Hematopoietic multipotent progenitor cell treated with erythropoietin and hydrocortisone succinate and interleukin-3 and kit ligand, for 4 days (in vitro differentiated cells): ENCODE data around the gene CHI3L1.

Experiments used
- DNase-seq: peaks from one replicate; pipeline ENCODE4 v3.0.0-alpha.2; 2015

The CHI3L1 gene

DNA sequence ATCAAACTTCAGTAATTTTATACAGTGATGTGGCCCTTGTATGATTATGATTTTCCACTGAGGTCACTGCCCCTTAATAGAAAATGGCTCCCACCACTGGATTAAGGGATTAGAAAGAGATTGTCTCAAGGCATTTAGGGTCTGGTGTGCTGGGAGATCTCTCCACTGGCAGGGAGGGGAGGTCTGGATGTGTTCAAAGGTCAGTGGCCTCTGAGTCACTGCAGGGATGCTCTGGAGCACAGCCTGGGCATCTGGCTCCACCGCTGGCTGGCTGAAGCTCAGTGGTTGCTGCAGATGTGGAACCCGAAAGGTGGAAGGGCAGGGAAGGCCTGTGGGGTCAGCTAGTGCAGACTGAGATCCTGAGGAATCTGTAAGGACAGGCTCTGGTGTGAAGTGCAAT is 18.3 kb upstream of the CHI3L1 start:
- no peak for DNase-seq

DNA sequence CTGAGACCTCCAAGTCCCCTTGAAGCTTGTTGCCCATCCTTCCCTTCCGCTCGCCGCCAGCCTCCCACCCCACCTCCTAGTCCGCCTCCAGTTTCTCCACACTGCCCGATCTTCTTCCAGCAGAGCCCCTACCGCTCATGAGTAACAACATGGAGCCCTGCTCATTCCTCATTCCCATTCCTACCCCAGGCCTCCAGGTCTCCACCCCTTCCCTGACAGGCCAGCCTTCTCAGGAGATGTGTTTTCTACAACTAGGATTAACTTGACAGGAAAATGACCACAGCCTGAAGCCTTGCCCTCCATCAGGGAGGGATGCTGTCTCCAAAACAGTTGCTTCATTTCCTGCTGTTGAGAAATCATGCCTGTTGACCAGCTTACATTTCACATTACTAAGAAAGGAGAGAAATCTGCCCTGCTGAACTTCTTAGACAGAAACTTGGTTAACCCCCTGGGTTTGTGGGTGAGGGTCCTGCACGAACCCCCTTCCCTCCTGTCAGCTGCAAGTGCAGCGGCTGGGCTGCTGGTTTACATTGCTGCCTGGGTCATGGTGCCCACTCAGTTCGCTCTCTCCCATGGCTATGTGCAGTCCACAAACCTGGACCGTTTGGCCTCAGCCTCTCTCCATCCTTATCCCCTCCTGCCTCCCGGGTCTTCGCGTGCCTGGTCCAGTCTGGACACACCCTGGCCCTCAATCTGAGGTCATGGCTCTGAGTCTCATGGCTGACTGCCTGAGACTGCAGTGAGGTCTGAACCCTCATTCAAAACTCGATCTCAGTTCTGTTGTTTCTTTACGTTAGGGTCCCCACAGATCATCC is 16.1 kb upstream of the CHI3L1 start:
- DNase-seq, result peak; percentile 56

DNA sequence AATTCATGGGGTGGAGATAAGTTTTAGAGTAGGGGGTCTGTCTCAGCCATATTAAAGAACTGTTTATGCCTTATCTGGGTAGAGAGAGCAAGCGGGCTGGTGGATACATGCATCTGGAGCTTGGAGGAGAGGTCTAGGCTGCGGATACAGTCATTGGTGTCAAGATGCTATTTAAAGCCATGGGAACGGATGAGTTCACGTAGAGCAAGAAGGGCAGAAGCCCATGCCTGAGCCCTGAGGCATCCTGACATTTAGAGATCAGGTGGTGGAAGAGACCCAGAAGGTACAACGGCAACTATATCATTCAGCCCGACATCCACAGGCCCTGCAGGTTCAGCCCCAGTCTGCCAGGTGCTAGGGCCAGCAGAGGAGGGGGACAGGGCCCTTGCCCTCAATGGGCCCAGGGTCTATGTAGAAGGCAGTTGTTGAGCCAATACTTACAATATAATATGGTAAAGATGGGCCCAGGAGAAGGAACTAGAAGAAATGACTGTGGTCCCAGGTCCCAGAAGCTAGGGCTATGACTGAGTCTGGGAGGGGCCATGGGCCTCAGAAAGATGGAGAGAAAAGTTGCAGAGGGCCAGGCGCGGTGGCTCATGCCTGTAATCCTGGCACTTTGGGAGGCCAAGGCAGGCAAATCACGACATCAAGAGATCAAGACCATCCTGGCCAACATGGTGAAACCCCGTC is 15.2 kb upstream of the CHI3L1 start:
- DNase-seq, result no peak

DNA sequence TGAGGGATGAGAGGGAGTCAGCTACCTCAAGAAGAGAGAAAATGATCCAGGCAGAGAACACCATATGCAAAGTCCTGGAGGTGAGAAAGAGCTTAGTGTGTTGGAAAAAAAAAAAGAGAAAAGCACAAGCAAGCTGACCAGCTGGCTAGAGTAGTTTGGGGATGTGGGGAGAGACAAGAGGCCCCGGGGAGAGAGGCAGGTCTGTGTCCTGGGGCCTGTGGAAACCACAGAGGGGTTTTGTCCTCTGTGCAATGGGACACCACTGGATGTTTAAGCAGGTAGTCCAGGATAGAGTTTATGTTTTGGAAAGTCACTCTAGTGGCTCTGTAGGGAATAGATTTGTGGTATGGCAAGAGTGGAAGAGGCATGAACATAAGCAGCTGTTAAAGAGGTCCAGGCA is 14.4 kb upstream of the CHI3L1 start:
- DNase-seq, result no peak

DNA sequence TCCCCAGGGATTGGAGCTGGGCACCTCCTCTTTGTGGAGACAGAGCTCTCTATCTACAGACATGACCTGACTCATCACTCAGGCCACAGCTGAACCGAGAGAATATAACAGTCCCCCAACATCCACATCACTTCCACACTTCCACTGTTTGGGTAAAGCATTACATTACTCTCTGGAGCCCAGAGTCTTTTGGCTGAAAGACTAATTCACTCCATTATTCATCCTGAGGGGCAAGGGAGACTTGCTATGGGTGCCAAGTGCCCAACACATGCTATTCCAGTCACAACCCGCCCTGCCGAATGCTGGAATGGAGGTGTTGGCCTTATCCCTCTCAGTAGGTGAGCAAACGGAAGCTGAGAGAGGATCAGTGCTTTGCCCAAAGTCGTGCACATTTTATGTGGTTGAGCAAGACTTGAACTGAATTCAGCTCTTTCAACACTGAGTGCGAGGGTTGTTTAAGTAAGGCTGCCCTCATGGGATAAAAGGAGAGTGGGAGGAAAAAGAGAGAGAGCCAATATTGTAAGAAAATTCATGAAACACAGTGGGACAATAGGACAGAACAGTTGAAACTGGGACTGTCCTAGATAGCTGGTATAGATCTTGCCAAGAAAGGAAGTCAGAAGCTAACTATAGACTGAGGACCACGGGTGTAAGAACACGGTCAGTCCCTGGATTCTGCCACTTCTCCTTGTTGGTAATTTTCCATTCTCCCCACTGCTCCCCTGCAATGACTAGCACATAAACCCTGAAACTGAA is 13.5 kb upstream of the CHI3L1 start:
- no peak for DNase-seq

DNA sequence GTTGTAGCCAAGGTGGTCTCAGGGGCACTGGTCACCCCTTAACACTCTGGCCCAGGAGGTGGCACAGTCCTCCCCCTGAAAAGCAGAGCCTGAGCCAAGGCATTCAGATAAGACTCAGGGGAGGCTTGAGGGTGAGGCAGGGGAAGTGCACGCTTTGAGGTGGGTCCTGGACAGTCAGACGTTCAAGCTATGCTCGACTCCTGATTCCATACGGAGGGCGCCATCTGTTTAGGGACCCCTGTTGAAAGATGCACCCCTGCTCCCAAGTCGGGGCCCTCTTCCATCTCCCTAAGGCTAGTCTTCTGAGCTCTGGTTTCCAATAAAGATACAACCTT is 12.9 kb upstream of the CHI3L1 start:
- no peak for DNase-seq

DNA sequence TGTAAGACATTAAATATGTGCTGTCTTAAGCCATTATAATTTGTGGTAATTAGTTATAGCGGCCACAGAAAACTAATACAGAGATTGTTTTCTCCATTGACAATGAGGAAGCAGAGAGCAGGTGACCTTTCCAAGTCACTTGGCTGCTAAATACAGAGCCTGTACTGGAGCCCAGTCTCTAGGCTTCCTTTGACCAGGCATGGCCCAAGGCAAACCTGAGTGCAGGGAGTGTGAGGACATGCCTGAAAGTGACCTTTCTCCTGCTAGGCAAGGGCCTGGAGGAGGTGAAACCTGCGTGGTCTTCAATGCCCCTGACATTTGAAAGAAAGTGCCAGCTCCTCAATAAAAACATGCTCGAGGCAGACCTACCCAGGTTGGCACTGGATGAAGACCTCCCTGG is 12.5 kb upstream of the CHI3L1 start:
- DNase-seq, result no peak

DNA sequence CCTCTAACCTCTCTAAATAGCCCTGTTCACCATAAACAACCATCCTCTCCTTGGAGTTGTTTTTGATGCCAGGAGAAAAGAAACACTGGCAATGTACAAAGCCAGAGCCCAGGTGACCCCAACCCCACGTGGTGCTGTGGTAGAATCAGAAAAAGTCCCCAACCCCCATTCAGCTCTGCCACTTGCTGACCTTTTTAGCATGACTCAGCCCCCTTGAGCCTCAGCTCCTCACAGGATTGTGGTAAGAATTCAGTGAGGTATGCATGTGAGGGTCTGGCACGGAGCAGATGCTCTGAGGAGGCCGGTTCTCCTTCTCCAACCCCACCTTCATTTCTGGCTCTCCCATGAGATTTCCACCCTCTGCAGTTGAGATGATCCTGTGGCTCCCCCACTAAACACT is 11.1 kb upstream of the CHI3L1 start:
- DNase-seq, result no peak

DNA sequence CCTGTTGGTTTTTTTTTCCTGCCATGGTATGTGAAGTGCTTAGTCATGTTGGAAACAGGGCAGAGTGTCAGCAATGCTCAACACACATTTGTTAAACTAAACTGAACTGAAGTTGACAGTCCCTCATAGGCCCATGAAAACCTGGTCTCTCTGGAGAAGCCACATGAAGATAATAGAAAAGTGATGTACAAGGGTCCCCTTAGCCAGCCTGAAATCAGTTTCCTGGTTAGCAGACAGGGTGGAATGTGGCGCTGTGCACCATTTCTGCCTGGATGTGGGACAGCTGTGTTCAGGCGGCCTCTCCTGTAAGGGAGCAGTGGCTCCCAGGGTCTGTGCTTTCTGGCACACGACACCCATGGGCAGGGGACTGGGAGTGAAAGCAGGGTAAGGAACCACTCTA is 9.9 kb upstream of the CHI3L1 start:
- DNase-seq, result no peak

DNA sequence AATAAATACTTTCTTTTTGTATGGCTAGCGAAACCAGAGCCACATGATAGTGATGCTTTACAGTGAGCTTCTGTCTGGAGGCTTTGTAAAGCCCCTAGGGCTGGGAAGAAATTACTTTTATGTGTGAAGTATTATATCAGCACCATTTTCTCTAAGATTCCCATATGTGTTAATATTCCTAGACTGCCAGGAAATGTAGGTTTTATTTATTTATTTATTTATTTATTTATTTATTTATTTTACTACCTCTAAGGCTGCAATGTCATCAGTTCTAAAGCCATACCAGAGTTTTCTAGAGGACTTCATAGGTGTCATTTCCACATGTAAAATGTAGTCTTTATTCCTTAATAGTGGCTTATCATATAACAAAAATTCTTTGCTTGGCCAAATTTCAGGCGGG is 4.4 kb upstream of the CHI3L1 start:
- no peak for DNase-seq

DNA sequence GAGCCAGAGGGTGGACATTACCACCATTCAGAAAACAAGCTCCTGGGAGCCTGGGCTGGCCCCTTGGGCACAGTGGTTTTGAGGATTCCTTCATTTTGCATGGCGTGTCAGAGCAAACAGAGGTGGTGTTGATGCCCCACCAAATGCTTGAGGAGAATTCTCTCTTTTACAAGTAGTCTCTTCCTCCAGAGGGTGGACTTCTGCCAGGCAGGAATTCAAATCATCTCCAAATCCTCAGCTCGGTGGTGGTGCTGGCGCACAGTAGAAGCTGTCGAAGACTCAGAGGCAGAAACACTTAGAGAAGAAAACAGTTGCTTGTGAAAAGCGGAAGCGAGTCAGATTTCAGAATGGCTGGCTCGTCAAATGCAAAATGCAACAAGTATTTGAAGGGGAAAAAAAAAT is 3.4 kb upstream of the CHI3L1 start:
- DNase-seq, result no peak

DNA sequence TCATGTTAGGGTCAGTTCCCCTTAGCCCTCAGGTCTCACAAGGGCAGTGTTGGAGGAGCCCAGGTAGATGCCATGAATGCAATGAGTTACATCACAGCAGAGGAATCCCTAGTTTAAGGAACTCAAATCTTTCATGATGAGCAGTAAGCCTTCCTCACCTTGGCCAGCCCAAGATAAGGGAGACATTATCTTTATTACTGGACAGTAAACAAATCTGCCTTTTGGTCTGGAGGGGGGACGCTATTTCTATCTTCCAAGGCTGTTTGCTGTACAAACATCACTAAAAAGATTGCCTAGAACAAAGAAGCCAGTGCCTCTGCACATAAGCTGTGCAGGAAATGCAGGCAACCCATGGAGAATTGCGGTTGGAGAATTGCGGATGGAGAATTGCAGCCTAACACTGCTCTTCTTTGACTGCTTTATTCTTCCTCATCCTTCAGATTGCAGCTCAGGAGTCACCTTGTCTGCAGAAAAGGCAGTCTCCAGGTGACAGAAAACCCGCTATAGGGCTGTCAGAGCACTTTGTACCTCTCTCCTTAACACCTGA is 2.3 kb upstream of the CHI3L1 start:
- no peak for DNase-seq

DNA sequence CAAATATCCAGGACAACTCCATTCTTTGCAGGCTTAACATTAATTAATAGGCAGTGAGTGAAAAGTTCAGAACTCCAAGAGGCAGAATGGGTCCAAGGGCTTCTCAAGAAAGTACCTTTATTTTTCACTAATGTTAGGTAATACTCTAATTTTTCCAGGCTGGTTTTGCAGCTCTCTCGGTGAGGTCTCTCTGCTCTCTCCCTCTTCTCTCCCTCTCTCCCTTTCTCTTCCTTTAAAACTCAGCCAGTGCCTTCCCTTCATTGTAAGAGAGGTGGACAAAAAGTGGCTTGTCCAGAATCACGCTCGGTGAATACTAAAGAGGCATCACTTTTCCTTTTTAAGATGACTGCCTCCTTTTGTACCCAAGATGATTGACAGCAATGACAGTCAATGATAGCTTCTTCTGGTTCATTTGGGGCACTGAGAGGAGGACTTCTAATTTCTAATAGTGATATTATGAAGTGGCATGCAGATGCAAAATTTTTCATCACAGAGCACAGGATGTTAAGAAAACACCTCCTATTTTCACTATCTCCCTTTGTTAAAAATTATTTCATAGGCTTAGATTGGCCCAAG is 1.3 kb upstream of the CHI3L1 start:
- no peak for DNase-seq

DNA sequence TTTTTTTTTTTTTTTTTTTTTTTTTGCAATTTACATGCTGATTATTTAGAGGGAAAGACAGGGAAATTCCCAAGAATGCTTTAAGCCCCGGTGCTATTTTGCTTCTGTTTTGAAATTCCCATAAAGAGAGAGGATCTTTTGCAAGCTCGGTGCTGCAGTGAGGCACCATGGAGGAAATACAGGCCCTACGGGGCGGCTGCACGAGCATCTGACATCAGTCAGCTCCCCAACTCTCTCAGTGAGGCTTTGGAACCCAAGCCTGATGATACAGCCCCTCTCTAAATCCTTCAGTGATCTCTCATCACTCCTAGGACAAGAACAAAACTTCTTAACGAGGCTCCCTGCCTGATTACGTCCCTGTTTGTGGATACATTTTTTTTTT is 791 bp upstream of the CHI3L1 start:
- no peak for DNase-seq

DNA sequence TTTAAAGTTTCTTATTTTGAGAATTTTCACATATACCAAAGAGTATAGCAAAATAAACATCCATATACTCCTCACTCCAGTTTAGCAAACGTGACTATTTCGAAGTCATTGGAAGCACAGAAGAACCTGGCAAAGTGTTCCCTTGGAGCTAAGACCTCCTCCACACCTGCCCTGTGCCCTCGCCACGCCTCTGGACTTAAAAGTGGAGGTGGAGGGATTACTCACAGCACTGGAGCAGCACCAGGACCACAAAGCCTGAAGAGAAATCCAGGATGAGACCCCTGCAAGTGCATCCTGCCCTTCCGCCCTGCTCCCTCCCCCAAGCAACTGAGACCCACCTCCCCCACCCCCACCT is 436 bp downstream of the CHI3L1 start:
- DNase-seq, result no peak

DNA sequence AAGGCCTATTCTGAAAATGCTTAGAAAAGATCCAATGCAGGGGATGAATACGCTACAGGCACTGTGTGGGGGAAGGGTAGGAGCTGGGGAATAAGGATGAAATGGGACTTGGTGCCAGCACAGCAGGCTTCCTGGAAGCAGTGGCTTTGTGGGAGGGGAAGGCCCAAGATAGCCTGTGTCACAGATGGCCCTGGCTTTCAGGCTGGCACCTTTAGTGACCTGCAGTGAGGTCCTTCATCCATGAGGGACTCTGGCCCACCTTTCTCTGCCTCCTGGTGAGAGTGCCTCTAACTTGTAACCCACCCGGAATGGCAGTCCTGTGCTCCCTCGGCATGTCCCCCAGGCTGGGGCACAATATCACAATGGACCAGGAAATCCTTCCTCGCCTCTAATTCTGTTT is 919 bp downstream of the CHI3L1 start:
- DNase-seq, result no peak

DNA sequence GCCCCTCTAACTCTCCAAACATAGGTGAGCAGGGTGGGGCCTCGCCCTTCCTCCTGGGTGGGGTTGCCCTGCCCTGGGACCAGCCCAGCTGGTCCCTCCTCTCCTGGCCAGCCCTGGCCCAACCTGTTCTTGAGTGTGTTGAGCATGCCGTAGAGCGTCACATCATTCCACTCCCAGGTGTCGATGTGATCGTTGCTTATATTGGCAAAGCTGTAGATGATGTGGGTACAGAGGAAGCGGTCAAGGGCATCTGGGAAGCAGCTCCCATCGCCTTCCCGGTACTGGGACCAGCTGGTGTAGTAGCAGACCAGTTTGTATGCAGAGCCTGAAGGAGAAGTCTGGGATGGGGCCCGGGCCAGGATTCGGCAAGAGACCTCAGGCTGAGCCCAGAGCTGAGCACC is 1.4 kb downstream of the CHI3L1 start:
- no peak for DNase-seq

DNA sequence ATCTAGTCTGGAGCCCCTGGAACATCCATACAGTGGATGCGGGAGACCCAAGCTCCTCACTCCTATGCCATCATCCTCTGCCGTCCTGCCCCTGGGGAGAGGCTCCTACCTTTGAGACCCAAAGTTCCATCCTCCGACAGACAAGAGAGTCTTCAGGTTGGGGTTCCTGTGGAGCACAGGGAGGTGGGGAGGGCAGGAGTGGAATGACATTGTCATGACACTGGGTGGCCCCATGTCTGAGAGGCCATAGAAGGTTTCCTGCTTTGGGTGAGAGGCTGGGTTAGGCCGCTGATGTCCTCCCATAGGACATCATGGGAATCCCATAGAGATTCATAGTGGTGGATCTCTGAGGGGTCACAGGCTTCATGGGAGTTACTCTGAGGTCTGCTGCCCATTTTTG is 2.0 kb downstream of the CHI3L1 start:
- no peak for DNase-seq

DNA sequence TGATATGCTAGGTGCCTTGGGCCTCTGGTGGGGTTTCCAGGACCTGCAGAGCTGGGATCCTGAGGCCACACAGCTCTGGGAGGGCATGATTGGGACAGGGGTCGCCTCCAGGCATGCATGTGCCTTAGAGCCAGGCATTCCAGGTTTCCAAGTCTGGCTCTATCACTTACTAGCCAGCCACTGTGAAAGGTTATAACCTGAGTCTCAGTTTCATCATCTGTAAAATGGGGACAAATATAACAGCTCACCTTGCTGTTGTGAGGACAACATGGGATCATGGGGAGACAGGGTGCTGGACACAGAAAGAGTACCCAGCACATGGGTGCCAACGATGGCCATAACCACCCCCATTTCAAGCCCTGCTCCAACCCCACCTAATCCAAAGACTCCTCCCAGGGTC is 2.7 kb downstream of the CHI3L1 start:
- DNase-seq, result no peak

DNA sequence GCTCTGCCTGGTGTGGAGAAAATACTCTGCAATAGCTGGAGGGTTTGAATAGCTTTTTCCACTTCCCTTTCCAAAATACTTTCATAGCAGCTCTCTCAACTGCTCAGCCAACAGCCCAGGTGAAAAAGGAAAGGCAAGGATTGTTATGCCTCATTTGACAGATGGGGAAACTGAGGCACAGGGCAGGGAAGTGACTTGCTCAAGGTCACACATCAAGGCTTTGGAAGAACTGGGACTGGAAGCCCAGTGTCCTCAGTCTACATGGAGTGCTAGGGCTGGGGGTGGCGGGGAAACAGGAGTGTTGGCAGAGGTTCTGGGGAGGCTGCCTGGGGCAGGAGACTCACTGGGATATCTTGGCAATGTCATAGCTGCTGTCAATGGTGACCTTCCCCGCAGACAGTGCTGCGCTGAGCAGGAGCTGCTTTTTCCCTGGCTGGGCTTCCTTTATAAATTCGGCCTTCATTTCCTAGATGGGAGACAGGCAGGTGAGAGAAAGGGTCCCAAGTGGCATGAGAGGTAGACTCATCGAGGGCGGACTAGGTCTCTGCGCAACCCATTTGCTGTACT is 4.0 kb downstream of the CHI3L1 start:
- no peak for DNase-seq

DNA sequence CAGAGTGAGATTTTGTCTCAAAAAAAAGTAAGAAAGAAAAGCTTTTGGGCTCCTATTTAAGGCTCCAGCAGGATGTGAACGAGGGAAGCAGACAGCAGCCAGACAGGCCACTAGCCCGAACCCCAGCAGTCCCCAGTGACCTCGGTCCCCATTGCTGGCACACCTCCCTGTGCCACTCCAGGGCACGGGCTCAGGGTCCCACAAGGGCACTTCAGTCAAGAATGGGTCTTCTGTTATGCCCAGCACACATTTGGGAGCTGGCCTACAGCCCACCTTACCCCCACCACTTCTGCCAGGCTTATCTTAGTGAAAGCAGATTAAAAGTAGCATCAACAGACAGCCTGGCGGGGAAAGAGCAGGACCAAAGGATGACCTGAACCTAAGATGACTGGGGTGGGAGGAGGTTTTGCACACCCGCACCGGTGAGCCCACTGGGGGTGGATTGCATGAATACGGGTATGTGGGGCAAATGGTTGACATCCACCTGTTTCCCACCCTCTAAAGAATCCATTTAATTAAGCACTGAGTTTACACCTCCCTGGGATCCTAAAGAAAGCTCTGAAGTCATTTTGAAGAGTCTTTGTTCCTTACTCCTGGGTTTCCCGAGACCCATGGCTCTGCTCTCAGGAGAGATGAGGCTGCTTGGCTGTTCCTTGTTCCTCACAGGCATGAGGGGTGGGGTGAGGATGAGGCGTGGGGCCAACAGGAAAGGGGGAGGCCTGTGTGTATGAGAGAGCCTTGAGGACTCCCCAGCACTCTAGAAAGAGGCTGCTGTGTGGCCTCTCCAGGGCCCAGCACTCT is 4.7 kb downstream of the CHI3L1 start:
- DNase-seq, result no peak

DNA sequence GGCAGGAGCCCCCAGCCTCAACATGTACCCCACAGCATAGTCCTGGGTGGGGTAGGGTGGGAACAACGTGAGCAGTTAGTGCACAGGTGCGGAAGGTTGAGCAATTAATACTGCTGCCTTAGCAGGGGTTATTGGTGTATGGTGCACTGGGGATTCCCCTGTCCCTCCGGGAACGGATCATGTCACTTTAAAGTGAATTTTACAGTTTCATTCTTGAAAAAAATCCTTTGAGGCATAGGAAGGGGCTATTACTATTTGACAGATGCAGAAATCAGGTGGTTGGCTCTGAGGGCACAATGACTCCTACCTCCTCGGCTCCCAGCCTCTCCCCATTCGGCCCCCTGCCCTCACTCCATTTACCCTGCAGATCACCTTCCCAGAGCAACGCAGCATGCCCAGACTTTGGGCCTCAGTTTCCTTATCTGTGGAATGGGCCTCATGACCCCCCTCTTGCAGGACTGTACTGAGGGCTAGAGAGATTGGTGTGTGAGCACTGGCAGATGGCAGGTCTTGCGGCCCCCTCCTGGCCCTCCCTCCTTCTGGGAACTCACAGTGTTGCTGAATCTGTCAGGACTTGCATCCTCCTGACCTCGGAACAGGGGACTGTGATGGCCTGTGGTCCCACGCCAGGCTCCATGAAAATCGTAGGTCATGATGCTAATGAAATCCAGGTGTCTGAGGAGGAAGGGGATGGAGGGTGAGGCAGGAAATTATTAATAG is 5.7 kb downstream of the CHI3L1 start:
- no peak for DNase-seq
